Measurements from ENCODE around the gene CPHXL.

DNA sequence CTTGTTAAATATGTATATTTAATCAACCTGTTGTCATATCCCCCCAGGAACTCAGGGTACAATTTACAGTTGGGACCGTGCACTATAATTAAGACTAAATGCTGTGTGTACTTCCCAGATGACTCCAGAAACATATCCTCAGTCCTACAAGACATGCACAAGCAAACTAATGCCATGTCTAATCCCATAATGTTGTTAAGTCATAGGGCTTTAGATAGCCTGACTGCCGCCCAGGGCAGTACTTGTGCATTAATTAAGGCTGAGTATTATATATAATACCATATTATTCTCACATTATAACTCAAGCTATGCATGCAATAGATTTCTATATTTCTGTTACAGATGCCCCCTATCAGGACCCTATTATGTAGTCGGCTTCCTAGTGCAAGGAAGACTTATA, 20.1 kb upstream of the CPHXL start:
- TF ChIP-seq, protein P1, sequence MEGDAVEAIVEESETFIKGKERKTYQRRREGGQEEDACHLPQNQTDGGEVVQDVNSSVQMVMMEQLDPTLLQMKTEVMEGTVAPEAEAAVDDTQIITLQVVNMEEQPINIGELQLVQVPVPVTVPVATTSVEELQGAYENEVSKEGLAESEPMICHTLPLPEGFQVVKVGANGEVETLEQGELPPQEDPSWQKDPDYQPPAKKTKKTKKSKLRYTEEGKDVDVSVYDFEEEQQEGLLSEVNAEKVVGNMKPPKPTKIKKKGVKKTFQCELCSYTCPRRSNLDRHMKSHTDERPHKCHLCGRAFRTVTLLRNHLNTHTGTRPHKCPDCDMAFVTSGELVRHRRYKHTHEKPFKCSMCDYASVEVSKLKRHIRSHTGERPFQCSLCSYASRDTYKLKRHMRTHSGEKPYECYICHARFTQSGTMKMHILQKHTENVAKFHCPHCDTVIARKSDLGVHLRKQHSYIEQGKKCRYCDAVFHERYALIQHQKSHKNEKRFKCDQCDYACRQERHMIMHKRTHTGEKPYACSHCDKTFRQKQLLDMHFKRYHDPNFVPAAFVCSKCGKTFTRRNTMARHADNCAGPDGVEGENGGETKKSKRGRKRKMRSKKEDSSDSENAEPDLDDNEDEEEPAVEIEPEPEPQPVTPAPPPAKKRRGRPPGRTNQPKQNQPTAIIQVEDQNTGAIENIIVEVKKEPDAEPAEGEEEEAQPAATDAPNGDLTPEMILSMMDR (IDR thresholded peaks at IDR 0.05) = no peak
- TF ChIP-seq EP300 (IDR thresholded peaks at IDR 0.05) (no peak), POLR2A (IDR thresholded peaks at IDR 0.05; ENCODE audit: low read depth) (no peak), POLR2AphosphoS5 (IDR thresholded peaks at IDR 0.05) (no peak)
